Measurements from ENCODE around the gene RASSF8.
"Not testable (repeated sequence)": the region's sequence is repeated elsewhere in the genome, so short reads cannot be mapped to it uniquely, and the experiment has no call there.

Gene RASSF8

DNA sequence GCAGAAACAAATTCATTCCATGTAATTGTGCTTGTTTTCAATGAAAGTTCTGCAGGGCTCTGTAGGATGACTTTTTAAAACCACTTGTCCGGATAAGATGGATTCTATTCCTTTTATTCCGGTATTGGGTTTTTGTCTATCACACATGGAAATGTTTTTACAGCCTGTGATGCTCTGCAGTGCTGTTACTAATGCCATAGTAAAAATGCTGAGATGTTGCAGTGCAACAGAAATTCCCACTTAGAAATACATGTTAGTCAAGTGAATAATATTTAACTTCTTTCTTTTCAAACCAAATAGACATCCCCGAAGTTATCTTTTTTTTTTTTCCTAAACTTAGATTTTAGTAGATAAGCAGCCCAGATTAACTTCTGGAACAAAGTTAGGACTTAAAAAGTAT is 71.9 kb downstream of the RASSF8 start:
- no peak for DNase-seq

DNA sequence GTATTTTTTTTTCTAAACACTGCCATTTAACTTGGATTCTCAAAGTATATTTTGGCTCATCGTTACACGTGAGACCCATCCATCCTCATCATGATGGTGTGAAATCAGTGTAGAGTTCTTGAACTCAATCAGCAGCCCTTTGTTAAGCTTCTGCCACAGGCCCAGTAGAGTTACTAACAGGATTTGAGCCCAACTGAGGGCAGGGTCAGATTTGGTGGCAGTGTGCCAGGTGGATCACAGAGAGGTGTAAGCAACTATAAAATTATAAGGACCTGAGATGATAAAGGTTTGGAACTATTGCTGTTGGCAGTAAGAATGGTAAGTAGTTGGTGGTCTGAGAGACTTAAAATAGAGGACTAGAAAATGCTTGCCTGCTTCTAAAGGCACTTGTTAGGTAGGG is 72.8 kb downstream of the RASSF8 start:
- no peak for DNase-seq

DNA sequence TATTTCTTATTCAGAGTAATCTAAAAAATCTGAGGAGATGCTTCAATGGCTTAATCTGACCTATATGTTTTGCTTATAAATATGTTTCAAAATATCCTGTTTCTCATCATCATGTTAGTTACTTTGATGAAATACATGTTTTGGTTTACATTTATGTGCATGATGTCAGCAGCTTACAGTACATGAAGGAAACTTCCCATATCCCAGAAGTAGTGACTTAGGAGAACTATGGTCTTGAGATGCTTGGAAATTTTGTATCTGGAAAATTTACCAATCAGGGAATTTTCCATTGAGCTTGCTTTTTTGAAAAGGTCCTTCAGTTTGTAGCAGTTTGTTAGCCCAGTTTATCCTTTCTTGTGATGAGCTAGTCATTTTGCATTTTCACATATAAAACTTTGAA is 73.3 kb downstream of the RASSF8 start:
- no peak for DNase-seq

DNA sequence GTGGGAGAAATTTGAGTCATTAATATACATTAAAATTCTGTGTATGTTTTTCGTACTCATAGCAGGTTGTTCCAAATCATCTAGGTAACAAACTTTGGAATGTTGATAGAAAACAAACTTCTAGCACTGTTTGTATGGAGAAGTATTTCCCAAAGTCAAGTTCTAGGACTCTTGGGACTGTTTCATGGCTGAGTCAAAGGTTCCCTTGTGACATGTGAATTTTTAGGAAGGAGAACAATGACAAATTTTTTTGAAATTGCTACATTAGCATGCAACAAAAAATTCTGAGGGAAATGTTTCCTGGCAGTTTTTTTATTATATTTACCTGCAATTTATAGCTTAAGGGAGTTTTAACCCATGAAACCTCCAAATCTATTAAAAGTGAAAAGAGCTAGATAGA is 73.8 kb downstream of the RASSF8 start:
- DNase-seq = no peak

DNA sequence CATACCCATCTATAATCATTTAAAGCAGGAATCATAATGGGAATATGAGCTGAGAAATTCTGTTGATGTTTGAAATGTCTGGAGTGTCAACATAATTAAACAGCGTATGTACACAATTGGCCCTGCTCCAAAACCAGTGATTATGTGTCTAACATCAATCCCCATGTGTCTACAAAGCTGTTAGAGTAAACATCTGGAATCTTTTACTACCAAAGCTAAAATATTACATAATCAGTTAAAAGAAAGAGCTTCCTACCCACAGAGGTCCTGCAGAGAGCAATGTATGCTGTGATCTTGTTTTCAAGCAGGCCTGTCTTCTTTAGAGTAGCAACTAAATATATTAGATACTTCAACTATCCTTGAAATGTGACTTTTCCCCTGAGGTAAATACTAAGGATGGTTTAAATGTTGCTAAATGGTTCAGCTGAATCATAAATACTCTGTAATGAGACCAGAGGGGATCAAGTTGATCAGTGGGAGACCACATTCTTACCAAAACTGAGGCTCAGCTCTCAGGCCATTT is 74.3 kb downstream of the RASSF8 start:
- DNase-seq = no peak

DNA sequence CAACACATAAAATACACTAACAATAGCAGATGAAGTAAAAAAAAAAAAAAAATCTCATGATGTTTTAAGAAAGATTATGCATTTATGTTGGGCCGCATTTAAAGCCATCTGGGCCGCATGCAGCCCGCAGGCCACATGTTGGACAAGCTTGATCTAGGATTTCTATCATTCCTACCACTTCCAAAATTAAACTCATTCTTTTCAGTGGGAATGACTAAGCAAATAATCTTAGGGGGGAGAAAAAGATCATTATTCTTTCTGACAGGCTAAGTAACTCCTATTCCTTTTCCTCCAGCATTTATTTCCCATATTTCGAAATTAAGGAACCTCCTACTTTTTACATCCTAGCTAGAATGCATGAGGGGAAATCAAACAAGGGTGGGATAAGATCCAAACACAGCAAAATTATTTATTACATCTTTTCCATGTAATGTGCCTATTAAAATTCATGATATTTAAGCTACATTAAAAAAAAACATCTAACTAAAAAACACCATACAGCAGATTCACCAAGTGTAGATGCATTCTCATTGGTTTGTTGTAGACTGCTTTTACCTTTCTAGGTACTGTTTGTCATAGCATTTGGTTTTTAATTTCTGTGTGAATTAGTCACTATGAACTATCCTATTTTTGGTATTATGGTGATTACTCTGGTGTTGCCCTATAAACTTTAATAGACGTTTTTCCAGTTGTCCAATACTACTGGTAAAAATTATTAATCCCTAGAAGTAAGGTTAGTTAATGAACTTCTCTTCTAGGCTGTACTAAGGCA is 76.1 kb downstream of the RASSF8 start:
- DNase-seq = no peak

DNA sequence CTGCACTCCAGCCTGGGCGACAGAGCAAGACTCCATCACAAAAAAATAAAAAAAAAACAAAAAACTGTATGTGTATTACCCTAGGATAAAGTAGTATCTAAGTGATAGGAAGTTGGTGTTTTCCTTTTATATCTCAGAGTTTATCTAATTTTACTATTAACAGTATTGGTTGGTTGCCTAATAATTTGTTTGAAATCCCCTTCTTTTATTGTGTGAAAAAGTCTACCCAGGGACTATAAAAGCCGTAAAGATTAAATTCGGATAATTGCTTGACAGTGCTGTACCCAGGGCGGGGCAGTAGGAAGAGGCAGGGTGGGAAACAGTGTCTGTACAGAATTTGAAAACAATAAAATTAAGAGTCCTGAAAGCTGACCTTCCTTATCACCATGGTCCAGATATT is 78.4 kb downstream of the RASSF8 start:
- DNase-seq = no peak

DNA sequence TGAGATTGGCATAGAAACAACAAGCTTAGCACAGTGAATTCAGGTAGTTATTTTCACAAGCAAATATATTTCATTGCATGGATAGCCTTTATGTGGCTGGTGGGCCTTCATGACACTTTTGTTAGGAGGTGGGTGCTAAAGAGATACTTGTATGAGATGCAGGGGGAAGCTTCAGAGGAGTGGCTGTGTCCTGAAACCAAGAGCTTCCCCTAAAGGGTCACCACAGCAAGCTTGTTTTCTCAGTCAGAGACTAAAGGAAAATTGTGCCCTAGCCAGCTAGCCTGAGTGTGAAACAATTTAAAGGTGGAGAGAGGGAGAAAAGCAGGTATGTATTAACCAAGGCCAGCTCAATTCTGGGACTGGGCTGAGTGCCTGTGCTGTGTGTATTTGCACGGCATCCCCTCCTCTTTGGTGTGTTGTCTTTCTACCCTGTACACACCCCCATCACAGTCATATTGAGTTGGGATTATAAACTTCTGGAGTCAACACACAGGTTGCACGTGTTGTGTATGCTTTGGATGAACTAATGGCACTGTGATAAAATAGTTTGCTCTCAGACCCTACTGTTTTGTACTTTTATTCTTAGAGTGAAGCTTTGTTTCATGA is 79.2 kb downstream of the RASSF8 start:
- no peak for DNase-seq

DNA sequence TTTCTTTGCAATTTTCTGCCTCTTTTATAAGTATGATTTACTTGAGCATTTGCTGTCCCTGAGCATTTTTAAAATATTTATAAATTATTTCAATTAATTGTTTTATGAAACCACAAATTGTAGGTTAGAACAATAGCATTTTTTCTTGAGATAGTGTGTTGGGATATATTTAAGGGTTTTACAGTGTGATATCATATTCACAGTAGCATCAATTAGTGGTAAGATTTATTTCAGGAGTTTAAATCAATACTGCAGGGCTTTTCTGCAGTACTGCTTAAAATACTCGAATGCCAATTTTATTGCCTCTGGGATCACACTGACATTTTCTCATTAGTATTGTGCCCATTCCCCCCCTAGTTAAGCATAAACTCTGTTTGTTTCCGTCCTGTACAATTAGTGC is 84.2 kb downstream of the RASSF8 start:
- DNase-seq = no peak

DNA sequence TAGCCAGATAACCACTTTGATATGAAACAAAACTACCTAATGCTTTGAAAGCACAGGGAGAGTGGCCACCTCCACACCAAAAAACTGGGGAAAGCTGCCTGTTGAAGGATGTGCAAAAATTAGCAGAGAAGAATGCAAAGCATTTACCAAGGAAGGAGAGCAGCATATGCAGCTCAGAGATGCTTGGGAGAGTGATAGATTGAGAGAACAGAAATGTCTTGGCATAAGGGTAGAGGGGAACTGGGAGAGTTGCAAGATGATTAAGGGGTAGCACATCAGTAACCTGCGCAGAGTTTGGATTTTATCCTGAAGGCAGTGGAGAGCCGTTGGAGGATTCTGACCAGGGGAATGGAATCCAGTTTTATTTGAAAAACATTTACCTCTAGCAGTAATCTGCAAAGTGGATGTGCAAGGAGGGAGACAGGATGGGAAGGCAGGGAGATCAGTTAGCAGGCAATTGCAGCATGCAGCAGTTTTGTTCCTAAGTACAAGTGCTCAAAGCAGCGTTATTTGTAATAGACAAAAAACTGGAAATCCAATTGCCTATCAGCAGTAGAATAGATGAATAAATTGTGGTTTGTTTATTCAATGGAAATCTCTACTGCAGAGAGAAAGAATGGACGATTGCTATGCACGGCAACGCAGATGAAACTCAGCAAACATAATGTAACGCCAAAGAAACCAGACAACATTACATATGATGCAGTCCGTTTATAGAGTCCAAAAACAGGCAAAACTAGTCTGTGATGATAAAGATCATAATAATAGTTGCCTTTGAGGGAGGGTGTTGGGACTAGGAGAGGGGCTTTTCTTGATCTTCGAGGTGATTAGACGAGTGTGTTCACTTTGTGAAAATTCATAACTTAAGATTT is 84.9 kb downstream of the RASSF8 start:
- DNase-seq = no peak

DNA sequence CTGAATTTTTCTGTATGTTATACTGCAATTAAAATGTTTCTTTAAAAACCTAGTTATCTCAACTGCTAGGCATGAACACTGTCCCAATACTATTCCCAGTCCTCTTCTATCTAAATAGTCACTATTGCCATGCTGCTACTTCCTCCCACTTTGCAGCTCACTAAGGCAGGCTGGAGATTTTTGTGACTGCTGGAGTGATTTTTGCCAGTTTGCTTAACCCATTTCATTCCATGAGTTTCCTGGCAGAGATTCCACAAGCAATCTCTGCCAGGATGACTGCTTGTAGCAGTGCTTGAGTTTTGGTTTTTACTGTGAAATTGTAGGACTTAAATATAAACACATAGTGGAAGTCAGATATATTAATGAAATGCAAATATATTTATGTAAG is 85.5 kb downstream of the RASSF8 start:
- DNase-seq = no peak

DNA sequence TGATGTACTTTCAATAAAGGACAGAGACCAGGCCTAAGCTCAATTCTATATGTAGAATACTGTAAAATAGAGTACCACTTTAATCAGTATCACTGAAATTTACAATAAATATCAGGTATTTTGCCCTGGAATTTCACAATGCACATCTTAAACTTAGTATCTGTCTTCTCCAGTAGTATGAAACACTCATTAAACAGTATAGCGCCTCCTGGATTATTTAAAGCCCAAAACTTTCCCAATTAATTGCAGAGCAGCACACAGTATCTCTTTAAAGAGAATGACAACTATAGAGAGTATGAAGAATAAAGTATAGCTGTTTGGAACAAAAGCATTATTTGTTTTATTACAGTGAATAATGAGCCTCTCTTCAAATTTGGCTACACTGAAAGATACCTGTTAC is 86.1 kb downstream of the RASSF8 start:
- no peak for DNase-seq

DNA sequence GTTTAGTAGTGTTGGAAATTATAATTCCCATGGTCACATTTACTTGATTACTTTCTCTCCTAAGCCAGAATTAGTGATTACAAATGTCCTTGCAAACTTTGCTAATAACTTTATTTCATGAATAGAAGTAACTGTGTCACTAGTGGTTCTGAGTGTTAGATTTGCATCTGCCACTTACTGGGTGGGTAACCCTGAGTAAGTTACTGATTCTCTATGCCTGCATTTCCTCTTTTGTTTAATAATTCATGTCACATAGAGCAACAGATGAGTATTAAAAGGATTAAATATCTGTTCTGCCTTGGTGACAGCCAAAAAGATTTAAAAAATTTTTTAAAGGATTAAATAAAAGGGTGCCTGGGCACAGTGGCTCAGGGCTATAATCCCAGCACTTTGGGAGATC is 87.7 kb downstream of the RASSF8 start:
- no peak for DNase-seq

DNA sequence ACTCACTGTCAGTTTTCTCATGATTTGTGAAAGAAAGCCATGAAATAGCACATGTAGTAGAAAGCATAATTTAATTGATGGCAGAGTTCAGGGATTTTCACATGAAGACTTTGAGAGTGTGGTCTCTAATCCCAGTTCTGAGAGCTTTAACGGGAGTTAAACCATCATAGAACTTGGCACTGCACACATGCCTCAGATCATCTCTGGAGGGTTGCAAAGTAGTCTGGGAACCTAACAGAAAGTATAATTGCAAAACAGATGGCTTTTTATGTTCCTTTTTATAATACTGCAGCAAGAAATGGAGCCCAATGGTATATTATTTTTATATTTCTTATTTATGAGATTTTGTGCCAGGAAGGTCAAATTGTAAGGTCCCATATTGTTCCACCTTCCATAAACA is 88.4 kb downstream of the RASSF8 start:
- no peak for DNase-seq

DNA sequence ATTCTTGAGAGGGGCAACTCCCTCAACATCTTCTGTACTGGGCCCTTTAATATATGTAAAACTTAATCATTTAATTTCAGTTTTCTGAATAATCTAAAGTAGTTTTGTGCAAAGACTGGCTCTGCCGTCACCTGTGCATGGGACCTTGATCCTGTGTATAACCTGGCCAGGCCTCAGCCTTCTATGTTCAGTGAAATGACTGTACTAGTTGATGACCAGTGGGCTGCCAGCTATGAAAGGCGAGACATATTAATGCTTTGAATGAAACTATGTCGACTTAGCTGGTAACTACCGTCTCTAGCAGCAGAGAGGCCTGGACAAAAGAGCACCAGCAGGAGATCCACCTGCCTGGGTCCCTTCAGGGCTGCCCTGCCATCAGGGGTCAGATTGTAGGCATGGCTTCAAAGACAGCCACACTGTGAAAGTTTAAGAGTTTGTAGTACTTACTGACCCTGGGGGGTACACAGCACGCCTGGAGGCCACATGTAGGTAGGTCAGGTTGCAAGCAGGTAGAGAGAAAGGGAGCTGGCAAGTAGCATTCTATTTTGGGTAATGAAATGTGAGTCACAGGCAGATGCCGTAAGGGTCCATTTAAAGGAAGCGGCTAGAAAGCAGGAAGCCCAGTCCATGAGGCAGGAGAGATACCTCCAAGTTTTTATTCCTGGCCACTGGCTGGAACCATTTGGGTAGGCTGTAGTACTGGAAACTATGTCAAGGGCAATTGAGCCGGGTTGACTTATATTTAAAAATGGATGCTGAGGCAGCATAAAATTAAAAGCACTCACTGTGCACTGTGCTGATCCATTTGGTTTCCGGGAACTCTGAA is 89.1 kb downstream of the RASSF8 start:
- DNase-seq = no peak

DNA sequence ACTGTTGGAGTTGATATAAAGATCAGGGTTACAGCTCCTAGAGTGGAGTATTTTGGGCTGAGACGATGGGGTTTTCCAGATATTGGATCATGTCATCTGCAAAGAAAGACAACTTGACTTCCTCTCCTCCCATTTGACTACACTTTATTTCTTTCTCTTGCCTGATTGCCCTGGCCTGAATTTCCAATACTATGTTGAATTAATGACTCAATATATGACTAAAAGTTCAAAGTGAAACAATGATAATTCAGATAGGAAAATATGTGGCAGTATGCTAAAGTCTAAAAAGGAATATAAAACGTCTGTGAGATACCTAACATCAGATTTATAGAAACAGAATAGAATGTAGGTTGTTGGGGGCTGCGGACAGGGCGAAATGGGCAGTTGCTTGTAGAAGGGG is 94.2 kb downstream of the RASSF8 start:
- DNase-seq = no peak

DNA sequence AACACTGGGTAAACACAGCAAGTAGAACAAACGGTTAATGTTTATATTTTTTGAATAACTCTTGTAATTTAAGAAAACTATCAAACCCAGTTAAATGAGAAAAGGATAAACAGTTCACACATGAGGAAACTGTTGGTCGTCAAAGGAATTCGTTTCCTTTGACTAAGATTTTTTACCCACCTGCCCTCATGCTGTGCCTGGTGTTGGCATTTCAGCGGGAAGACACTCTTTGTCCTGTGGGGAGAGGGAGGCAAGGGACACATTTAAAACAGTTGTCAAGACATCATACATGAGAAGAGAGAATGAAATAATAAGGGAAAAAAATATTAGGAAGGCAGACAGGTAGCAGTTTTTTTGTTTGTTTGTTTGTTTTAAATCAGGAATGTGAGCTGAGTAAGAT is 95.9 kb downstream of the RASSF8 start:
- no peak for DNase-seq

DNA sequence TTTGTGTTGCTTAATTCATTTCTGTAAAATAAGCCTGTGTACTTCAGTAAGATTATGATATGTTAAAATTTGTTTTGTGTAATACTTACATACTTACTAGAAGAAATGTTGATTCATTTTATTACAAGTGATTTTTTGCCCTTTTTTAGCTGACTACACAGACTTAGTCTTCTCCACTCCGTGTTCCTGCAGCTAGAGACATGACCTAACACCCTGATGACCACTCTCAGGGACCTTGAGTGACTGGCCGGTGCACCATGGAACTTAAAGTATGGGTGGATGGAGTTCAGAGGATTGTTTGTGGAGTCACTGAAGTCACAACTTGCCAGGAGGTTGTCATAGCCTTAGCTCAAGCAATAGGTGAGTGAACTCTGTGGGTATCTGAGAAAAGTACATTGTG is 96.6 kb downstream of the RASSF8 start:
- no peak for DNase-seq

DNA sequence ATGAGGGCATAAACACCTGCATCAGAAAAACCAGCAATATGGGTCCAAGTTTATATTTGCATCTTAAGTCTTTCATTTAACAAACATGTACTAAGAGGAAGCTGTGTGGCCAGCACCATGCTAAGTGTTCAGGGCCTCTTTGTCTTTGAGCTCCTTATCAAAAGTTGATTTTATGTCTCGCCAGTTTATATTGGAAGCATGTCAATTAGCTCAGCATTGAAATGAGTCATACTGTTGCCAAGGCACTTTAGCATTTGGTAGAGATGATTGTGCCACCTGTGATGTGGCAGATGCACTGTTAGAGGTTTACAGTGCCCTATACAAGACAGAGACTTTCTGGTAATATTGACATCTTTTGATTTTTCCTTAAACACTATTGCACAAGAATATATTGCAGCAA is 97.9 kb downstream of the RASSF8 start:
- DNase-seq = no peak

DNA sequence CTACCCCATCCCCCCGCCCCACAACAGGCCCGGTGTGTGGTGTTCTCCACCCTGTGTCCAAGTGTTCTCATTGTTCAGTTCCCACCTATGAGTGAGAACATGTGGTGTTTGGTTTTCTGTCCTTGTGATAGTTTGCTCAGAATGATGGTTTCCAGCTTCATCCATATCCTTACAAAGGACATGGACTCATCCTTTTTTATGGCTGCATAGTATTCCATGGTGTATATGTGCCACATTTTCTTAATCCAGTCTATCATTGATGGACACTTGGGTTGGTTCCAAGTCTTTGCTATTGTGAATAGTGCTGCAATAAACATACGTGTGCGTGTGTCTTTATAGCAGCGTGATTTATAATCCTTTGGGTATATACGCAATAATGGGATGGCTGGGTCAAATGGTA is 98.8 kb downstream of the RASSF8 start:
- DNase-seq = not testable (repeated sequence)

DNA sequence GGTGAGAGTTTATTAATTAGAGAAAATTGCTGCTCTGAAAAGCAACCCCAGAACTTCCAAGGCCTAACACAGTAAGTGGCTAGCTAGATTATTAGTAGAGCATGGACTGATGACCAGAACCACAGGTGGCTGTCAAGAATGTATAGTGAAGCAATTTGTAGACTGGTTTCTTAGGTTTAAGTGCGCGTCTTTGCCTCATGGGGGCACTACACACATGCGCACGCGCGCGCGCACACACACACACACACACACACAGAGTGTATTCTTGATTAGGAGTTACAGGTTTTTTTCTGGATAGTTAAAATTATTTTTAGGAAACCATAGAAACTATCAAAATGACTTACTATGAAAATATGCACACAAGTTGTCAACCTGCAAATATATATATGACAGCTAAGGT is 99.8 kb downstream of the RASSF8 start:
- DNase-seq = no peak

DNA sequence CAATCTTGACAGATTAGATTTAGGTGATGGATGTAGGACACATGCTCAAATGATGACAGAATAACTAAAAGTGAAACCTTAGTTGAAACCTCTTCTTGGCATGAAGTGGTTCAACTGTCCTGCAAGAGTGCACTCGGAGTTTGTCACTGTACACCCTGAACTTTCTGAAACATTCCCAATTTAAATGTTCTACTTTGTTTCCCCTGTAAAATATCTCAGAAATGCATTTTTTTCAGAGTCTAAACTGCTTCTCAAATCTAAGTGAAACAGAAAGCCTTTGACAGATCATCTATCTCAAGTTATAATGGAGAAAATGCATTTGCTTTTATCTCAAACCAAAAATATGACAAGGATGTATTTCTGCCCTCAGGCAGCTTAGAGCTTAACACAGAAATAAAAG is 100.3 kb downstream of the RASSF8 start:
- DNase-seq = no peak

DNA sequence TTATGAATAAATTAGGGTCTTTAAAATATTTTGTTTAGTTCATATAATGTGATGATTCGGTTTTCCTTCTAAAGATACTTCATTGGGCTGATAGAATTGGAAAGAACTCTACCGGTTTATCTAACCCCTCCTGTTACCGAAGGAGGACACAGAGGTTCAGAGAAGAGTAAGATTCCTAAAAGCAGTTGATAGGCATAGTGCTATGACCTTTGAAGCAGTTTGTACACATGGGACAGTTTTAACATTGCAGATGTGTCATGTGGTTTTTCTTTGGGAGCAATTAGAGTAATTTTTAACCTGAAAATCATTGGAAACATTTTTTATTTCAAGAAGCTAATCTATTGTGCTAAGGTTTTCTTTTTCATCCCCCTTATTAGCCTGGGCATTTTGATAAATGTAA is 103.5 kb downstream of the RASSF8 start:
- no peak for DNase-seq

All from activated naive CD4-positive, alpha-beta T cell treated with Interleukin-2 at 50 U/mL for 16 hours (primary cell).